SK-N-SH treated with all-trans-retinoic acid at 6 μM for 48 hours (cell line): ENCODE results near the gene FAM171A1.

Experiments used
- OSR1 ChIP-seq: fragments of 250-450 bp; sonication (Bioruptor Pico); IDR thresholded peaks from 2 replicates; pipeline ENCODE4 v1.8.0; 2022; ENCODE audit warnings: moderate library complexity, mild to moderate bottlenecking, inconsistent platforms
- ZFP3 ChIP-seq: fragments of 250-450 bp; sonication (Bioruptor Pico); IDR thresholded peaks from 2 replicates; pipeline ENCODE4 v1.5.0; 2020; ENCODE audit warnings: mild to moderate bottlenecking, moderate library complexity
- ZFP30 ChIP-seq: fragments of 450-650 bp; formaldehyde crosslinking; IDR thresholded peaks from 2 replicates; pipeline ENCODE4 v1.5.0; 2022; ENCODE audit warnings: mild to moderate bottlenecking, moderate library complexity
- ZNF565 ChIP-seq: fragments of 450-650 bp; formaldehyde crosslinking; conservative IDR thresholded peaks from 2 replicates; pipeline ENCODE4 v1.5.0; 2020; ENCODE audit warnings: low read depth, mild to moderate bottlenecking, moderate library complexity
- ZNF70 ChIP-seq: fragments of 450-650 bp; formaldehyde crosslinking; IDR thresholded peaks from 2 replicates; pipeline ENCODE4 v1.5.0; 2020; ENCODE audit warnings: mild to moderate bottlenecking, moderate library complexity
- ZNF8 ChIP-seq: fragments of 450-650 bp; formaldehyde crosslinking; IDR thresholded peaks from 2 replicates; pipeline ENCODE4 v1.5.0; 2020; ENCODE audit warnings: mild to moderate bottlenecking, moderate library complexity
- TF ChIP-seq, protein P1 (sequence below): fragments of 250-450 bp; sonication (Bioruptor Pico); IDR thresholded peaks from 2 replicates; pipeline ENCODE4 v1.8.0; 2020; ENCODE audit warnings: mild to moderate bottlenecking, moderate library complexity, borderline replicate concordance

DNA sequence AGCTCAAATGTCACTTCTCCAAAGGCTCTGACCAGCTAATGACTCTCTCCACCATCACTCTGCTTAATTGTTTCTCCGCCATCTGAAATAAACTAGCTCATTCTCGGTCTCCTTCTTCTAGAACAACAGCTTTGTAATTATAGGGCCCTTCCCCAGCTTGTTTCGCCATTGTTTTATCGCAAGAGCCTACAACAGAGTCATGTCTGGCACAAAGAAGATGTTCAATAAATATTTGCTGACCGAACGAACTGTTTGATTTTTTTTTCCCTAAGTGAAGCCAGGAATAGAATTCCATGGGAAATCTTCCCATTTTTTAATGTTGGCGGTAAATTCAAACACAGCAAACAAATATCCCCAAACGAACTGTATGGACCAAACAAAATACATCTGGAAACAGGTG is 138.8 kb downstream of the FAM171A1 start:
- TF ChIP-seq, protein P1, sequence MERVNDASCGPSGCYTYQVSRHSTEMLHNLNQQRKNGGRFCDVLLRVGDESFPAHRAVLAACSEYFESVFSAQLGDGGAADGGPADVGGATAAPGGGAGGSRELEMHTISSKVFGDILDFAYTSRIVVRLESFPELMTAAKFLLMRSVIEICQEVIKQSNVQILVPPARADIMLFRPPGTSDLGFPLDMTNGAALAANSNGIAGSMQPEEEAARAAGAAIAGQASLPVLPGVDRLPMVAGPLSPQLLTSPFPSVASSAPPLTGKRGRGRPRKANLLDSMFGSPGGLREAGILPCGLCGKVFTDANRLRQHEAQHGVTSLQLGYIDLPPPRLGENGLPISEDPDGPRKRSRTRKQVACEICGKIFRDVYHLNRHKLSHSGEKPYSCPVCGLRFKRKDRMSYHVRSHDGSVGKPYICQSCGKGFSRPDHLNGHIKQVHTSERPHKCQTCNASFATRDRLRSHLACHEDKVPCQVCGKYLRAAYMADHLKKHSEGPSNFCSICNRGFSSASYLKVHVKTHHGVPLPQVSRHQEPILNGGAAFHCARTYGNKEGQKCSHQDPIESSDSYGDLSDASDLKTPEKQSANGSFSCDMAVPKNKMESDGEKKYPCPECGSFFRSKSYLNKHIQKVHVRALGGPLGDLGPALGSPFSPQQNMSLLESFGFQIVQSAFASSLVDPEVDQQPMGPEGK: no peak
- no peak for TF ChIP-seq ZFP3 (CRISPR knock-in tag)
- TF ChIP-seq ZFP30: no peak
- TF ChIP-seq OSR1 (CRISPR knock-in tag): no peak
- TF ChIP-seq ZNF565: no peak
- TF ChIP-seq ZNF8: no peak
- TF ChIP-seq ZNF70: no peak
